ENCODE measurements around the gene GXYLT2.
"Not testable (repeated sequence)": the region's sequence is repeated elsewhere in the genome, so short reads cannot be mapped to it uniquely, and the experiment has no call there.

GXYLT2 gene

DNA sequence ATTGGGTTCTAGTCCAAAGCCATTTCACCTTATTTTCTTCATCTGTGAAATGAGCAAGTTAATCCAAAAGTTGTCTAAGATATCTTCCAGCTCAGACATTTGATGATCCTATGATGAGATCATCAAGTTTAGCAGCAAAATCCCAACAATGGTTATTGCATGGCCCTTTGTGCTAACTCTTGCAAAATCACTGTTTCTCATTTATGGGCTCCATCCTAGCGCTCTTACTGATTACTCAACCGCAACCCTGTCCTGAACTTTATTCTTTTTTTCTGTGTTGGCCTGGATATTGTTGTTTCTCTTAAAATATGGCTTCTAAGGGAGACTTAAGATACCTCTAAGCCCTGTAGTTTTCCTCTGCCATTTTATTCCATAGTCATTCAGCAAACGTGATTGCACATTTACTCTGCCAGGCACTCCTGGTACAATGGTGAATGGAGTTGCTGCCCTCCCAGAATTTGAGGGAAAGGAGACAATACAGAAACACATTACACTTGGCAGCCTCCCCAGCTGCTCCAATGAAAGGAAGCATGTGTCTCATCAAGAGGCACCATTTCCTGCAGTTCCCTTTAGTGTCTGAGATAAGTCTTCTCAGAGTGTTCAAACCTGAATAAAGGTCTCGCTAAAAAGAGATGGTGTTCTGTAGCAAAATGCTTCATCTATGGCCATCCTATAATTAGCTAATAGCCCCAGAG is 4.4 kb downstream of the GXYLT2 start:
- no peak for DNase-seq

- DNase-seq: no peak
Observed at GRCh38 chr3:72892870-72893269, 5.0 kb downstream of the GXYLT2 start.

DNA sequence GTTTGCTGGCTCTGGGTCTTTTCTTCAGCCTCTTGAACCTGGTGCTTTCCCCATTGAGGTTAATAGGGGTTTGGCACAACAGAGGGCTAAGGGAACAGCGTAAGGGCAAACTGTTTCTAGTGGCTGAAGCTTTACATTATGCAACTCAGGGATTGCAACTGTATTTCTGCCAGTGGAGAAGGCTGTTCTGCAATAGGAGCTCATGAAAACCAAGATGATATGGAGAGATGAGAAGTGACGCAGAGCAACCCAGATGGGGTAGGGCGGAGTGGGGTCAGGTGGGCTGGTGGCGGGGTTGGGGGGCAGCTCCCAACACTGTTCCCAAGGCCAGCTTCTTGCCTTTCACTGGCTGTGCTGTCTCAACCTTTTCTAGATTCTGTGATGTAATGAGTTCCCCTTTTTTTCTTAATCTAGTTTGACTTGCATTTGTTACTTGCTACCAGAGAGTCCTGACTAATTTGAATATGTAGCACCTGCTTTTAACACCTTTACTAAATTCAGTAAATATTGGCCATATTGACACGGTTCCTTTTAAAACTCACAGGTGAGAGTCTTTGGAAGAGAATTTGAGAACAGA is 7.2 kb downstream of the GXYLT2 start:
- no peak for DNase-seq

GRCh38 chr3:72896996-72897757 is 9.3 kb downstream of the GXYLT2 start:
- DNase-seq: no peak

GRCh38 chr3:72897758-72898007 is 9.8 kb downstream of the GXYLT2 start:
- no peak for DNase-seq

- no peak for DNase-seq
Observed at GRCh38 chr3:72899349-72899765, 11.5 kb downstream of the GXYLT2 start.

DNA sequence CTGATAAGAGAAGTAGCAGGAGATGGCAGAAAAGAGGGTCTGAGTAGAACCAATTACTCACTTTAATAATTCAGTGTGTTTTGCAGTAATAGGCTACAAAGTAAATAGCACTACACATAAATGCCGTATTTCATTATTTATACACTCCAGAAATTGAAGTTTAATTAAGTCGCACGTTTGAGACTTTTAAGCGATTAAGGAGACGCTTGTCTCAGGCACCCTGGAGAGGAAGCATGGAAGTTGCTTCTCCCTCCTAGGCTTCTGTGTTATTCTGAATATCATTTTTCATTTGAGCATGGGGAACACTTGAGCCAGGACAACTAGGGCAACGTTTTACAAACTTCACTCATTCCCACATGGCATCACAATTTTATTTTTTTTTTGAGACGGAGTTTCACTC is 12.2 kb downstream of the GXYLT2 start:
- DNase-seq: no peak

- DNase-seq: no peak
Observed at GRCh38 chr3:72901840-72902239, 14.0 kb downstream of the GXYLT2 start.

DNA sequence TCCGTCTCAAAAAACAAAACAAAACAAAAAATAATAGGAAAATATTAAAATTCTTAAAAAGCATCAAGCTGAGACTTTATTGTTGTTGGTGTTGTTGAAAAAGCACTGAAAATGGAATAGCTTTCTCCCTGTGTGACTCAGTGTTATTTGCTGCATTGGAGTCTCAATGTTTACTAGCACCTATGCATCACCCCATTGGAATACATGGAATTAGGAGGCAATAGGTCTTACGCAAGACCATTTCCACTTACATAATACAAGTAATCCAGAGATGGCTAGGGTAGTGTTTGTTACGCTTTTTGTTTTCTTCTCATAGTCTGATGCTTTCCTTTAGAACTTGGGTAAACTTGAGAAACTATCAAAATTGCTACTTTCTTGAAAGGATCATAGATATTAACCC is 15.2 kb downstream of the GXYLT2 start:
- no peak for DNase-seq

DNA sequence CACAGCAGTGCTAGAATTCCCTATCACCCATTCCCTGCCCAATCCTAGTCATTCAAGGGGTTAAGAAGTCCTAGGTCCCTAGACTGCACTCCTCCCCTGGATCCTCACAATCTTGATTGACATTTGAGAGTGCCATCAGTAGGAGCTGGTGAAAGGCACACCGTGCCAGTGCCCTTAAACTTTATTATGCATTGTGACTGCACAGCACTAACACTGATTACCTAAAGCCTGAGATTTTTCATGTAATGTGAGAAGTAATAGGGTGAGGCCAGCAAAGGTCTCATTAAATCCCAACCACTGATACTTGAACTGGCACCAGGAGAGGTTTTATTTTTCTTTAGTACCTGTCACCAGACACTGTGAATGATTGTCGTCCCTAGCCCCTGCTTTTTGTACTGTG is 16.3 kb downstream of the GXYLT2 start:
- no peak for DNase-seq

- DNase-seq: no peak
Observed at GRCh38 chr3:72906154-72906553, 18.3 kb downstream of the GXYLT2 start.

DNA sequence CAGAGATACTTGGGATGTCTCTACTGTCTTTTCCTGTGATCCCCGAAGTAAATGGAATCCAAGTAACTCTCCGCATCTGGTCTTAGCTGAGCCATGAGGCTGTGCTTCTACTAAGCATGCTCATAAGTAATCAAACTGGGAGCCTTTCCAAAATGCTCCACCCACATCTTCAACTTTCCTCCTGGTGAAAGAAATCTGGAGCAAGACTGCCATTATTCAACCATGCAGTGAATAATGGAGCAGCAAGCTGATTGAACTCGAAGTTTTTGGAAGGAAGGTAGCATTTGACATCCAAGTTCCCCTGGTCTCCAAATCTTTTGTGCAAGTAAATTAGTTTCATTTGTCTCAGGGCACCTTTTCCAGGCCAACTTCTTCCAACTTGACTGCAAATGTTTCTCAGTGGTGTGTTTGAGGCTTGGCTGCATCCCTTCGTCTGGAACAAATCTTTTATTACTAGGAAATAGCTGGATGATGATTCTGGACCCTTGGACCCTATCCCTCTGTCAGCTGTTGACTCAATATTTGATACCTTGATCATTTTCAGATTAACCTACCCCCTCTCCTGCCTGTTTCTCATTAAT is 19.4 kb downstream of the GXYLT2 start:
- no peak for DNase-seq

DNA sequence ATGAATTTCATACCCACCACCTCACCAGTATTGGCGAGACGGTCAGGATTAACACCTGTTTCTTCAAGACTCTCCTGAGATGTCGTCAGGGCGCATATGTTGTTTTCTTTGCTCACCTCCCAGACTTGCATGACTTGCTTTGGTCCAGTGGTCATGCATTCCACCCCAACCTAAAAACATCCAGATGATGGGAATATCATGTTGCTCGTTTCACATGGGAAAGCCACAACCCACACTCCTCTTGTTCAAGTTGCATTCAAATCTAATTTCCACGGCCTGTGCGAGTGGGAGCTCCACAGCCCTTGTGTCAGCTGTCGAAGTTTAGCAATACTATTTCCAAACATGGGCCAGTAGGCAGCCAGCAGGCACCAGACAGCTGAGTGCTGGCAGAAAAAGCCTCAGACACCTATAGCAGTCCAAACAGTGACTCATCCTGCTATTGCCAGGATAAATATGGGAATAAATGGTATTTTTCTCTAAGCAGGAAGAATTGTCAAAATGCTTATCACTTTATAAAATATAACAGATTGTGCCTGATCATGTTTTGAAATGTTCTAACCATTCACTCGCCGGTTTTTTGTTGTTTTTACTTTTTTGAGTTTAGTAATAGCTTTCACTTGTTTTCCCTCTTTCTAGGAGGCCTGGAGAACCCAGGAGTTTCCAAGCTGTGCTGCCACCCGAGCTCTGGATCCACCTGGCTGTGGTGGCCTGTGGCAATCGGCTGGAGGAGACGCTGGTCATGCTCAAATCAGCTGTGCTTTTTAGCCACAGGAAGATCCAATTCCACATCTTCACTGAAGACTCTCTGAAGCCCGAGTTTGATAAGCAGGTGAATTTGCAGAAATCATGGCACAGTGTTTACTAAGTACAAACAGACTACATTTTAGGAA is 20.1 kb downstream of the GXYLT2 start:
- DNase-seq: no peak

GRCh38 chr3:72909591-72909990 is 21.7 kb downstream of the GXYLT2 start:
- no peak for DNase-seq

GRCh38 chr3:72912532-72912931 is 24.7 kb downstream of the GXYLT2 start:
- no peak for DNase-seq

DNA sequence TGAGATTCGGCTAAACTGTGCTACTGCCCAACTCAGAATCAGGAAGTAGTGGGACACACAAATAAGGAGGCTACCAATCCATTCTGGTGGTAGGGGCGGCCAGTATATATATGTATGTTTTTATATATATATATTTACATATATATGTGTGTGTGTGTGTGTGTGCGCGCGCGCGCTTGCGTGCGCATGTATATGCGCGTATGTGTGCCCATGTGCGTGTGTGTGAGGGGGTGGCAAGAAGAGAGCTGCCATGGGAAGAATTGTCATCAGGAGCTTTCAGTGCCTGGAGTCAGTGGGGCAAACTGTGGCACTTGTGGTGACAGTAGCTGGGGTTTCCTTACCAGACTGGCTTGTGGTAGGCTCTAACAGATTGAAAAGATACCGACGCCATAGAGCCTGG is 26.5 kb downstream of the GXYLT2 start:
- no peak for DNase-seq

GRCh38 chr3:72916250-72916649 is 28.4 kb downstream of the GXYLT2 start:
- DNase-seq: no peak

DNA sequence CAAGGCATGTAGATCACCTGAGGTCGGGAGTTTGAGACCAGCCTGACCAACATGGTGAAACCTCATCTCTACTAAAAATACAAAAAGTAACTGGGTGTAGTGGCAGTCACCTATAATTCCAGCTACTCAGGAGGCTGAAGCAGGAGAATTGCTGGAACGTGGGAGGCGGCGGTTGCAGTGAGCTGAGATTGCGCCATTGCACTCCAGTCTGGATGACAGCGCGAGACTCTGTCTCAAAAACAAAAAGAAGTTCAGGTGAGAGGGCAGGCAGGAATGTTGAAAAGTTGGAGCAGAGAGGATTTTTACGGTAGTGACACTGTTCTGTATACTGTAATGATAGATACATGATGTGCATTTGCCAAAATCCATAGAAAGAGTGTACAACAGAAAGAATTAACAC is 31.7 kb downstream of the GXYLT2 start:
- no peak for DNase-seq

DNA sequence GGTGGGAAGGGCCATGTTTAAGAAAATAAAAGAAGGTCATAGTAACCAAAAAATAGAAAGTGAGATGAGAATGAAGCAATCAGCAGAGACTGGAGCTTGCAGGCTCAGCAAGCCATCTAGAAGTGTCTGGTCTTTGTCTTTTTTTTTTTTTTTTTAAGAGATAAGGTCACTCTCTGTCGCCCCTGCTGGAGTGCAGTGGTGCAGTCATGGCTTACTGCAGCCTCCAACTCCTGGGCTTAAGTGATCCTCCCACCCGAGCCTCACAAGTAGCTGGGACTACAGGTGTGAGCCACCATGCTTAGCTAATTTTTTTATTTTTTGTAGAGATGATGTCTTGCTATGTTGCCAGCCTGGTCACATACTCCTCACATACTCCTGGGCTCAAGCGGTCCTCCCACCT is 36.2 kb downstream of the GXYLT2 start:
- no peak for DNase-seq

- not testable (repeated sequence) for DNase-seq
Observed at GRCh38 chr3:72928781-72929735, 41.2 kb downstream of the GXYLT2 start.

DNA sequence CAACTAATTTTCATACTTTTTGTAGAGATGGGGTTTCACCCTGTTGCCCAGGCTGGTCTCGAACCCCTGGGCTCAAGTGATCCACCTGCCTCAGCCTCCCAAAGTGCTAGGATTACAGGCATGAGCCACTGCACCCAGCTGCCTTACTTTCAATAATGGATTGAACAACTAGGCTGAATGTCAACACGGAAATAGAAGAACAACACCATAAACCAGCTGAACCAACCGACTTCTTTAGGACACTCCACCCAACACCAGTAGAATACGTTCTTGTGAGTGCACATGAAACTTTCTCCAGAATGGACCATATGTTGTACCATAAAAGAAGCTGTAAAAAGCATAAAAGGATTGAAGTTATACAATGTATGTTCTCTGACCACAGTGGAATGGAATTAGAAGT is 42.9 kb downstream of the GXYLT2 start:
- DNase-seq: no peak

DNA sequence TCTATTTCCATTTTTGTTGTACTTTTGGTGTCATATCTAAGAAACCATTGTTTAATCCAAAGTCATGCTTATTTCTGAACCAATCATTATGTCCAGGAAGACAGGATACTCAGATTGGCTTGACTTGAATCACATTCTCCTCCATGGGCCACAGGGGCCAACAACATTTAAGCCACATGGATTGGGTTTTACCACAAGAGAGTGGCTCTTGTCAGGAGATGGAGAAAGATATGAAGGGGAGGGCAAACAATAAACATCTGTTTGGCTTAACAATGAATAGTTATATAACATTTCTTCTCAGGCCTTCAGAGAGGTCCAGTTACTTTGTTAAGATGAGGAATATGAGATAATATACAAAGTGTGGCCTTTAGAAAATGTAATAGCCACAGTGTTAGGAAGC is 44.6 kb downstream of the GXYLT2 start:
- DNase-seq: no peak

Data from stimulated activated CD4-positive, alpha-beta T cell treated with anti-CD3 and anti-CD28 coated beads, Interleukin-4, amount 100 ng/mL, for 24 hours (primary cell).